Measurements from ENCODE around the gene INPP4A. TPM values are rescaled to one million over a fixed set of nuclear protein-coding genes. Genes with fewer than 3 reads are reported as not detected.
"Not testable (repeated sequence)": the region's sequence is repeated elsewhere in the genome, so short reads cannot be mapped to it uniquely, and the experiment has no call there.

The INPP4A gene
- polyA plus RNA-seq (2013, experiment 1 of 4) = 26.6 TPM
- 26.8 TPM for polyA plus RNA-seq (2013, experiment 2 of 4)
- polyA plus RNA-seq (2013, experiment 3 of 4) = 21.5 TPM
- polyA plus RNA-seq (2013, experiment 4 of 4) = 22.1 TPM

- Histone ChIP-seq H3K27ac (ENCODE audit: insufficient read depth, low read depth, low read length, poor library complexity, severe bottlenecking) (no peak within 1 kb of the TSS), H3K36me3 (ENCODE audit: control insufficient read depth, insufficient read depth, low read length) (no peaks in the 10 kb centered on the region), H3K9me3 (ENCODE audit: control insufficient read depth, low read length) (no peaks in the 10 kb centered on the region), H3K4me3 (ENCODE audit: insufficient read depth, low read depth, low read length) (peak within 1 kb of the TSS; percentile 85), H3K4me1 (ENCODE audit: control insufficient read depth, insufficient read depth, low read length) (peaks cover 13% of the 10 kb centered on the region), H3K27me3 (ENCODE audit: control insufficient read depth, insufficient read depth, low read length, poor library complexity, severe bottlenecking) (no peaks in the 10 kb centered on the region)
- WGBS, 2 experiments = 1% methylated on average over 75 of the region's 75 CpGs
Observed at GRCh38 chr2:98444436-98445176, at the start of gene INPP4A. Gene INPP4A (plus strand): TSS chr2:98444858. CDS start chr2:98520049, 75,191 bp downstream.

DNA sequence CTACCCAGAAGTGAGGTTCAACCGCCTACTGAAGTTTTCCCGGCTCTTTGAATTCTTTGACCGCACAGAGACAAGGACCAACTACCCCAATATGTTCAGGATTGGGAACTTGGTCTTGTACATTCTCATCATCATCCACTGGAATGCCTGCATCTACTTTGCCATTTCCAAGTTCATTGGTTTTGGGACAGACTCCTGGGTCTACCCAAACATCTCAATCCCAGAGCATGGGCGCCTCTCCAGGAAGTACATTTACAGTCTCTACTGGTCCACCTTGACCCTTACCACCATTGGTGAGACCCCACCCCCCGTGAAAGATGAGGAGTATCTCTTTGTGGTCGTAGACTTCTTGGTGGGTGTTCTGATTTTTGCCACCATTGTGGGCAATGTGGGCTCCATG lies 48.7 kb upstream of the INPP4A start:
- Histone ChIP-seq H3K27me3 (ENCODE audit: control insufficient read depth, insufficient read depth, low read length, poor library complexity, severe bottlenecking) (no peaks in the 10 kb centered on the region), H3K27ac (ENCODE audit: insufficient read depth, low read depth, low read length, poor library complexity, severe bottlenecking) (no peak overlapping the region), H3K4me1 (ENCODE audit: control insufficient read depth, insufficient read depth, low read length) (no peaks in the 10 kb centered on the region), H3K36me3 (ENCODE audit: control insufficient read depth, insufficient read depth, low read length) (no peaks in the 10 kb centered on the region), H3K9me3 (ENCODE audit: control insufficient read depth, low read length) (no peaks in the 10 kb centered on the region), H3K4me3 (ENCODE audit: insufficient read depth, low read depth, low read length) (no peak overlapping the region)
- 96% methylated on average over 6 of the region's 6 CpGs for WGBS, 2 experiments

DNA sequence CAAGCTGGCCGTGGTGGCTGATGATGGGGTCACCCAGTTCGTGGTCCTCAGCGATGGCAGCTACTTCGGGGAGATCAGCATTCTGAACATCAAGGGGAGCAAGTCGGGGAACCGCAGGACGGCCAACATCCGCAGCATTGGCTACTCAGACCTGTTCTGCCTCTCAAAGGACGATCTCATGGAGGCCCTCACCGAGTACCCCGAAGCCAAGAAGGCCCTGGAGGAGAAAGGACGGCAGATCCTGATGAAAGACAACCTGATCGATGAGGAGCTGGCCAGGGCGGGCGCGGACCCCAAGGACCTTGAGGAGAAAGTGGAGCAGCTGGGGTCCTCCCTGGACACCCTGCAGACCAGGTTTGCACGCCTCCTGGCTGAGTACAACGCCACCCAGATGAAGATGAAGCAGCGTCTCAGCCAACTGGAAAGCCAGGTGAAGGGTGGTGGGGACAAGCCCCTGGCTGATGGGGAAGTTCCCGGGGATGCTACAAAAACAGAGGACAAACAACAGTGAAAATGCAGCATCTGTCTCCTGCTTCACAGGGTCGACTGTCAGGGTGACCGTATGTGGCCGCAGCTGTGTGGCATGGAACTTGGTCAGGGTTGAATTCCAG lies 47.8 kb upstream of the INPP4A start:
- Histone ChIP-seq H3K36me3 (ENCODE audit: control insufficient read depth, insufficient read depth, low read length) (no peaks in the 10 kb centered on the region), H3K27ac (ENCODE audit: insufficient read depth, low read depth, low read length, poor library complexity, severe bottlenecking) (no peak overlapping the region), H3K4me3 (ENCODE audit: insufficient read depth, low read depth, low read length) (no peak overlapping the region), H3K4me1 (ENCODE audit: control insufficient read depth, insufficient read depth, low read length) (no peaks in the 10 kb centered on the region), H3K27me3 (ENCODE audit: control insufficient read depth, insufficient read depth, low read length, poor library complexity, severe bottlenecking) (no peaks in the 10 kb centered on the region), H3K9me3 (ENCODE audit: control insufficient read depth, low read length) (no peaks in the 10 kb centered on the region)
- 95% methylated on average over 23 of the region's 23 CpGs for WGBS, 2 experiments

DNA sequence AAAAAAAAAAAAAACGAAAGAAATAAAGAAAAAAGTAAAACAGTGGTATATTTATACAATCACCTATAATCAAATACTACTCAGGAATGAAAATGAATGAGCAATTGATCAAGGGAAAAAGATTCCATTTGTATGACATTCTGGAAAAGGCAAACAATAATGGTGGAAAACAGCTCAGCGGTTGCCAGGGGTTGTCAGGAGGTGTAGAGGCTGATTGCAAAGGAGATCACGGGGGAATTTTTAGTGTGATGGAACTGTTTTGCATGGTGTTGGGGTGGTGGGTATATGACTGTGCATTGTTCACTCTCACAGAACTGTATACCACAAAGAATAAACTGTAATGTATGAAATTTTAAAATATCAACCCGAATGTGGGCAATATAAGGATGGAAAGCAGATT lies 45.5 kb upstream of the INPP4A start:
- no peaks in the 10 kb centered on the region for H3K9me3 ChIP-seq (ENCODE audit: control insufficient read depth, low read length)
- H3K4me1 ChIP-seq (ENCODE audit: control insufficient read depth, insufficient read depth, low read length) = no peaks in the 10 kb centered on the region
- WGBS, 2 experiments = 94 to 95% methylated on average over 2 to 3 of the region's 4 CpGs
- H3K36me3 ChIP-seq (ENCODE audit: control insufficient read depth, insufficient read depth, low read length) = no peaks in the 10 kb centered on the region
- no peak overlapping the region for H3K4me3 ChIP-seq (ENCODE audit: insufficient read depth, low read depth, low read length)
- H3K27ac ChIP-seq (ENCODE audit: insufficient read depth, low read depth, low read length, poor library complexity, severe bottlenecking) = no peak overlapping the region
- no peaks in the 10 kb centered on the region for H3K27me3 ChIP-seq (ENCODE audit: control insufficient read depth, insufficient read depth, low read length, poor library complexity, severe bottlenecking)

- H3K27me3 ChIP-seq (ENCODE audit: control insufficient read depth, insufficient read depth, low read length, poor library complexity, severe bottlenecking) = no peaks in the 10 kb centered on the region
- H3K4me1 ChIP-seq (ENCODE audit: control insufficient read depth, insufficient read depth, low read length) = no peaks in the 10 kb centered on the region
- no peak overlapping the region for H3K27ac ChIP-seq (ENCODE audit: insufficient read depth, low read depth, low read length, poor library complexity, severe bottlenecking)
- H3K4me3 ChIP-seq (ENCODE audit: insufficient read depth, low read depth, low read length) = no peak overlapping the region
- H3K9me3 ChIP-seq (ENCODE audit: control insufficient read depth, low read length) = no peaks in the 10 kb centered on the region
- H3K36me3 ChIP-seq (ENCODE audit: control insufficient read depth, insufficient read depth, low read length) = no peaks in the 10 kb centered on the region
Observed at GRCh38 chr2:98403878-98404277, 40.8 kb upstream of the INPP4A start.

DNA sequence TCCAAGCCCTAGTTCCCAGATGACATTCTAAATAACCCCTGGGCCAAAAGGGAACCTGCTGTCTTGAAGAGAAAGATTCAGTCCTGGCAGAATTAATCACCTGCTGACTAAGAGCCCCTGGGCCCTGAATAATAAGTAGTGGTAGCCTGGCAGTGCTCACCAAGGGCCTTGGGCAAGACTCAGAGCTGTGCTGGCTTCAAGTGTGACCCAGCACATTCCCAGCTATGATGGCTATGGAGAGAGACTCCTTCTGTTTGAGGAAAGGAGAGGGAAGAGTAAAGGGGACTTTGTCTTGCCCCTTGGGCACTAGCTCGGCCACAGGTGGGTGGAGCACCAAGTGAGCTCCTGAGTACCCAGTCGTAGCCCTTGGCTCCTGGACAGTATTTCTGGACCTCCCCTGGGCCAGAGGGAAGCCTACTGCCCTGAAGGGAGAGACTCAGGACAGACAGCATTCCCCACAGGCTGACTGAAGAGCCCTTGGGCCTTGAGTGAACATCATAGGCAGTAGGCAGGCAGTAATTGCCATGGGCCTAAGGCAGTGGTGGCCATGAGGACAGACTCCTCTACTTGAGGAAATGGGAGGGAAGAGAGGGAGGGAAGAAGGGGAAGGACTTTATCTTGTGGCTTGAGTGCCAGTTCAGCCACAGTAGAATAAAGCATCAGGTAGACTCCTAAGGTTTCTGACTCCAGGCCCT lies 40.0 kb upstream of the INPP4A start:
- H3K27ac ChIP-seq (ENCODE audit: insufficient read depth, low read depth, low read length, poor library complexity, severe bottlenecking) = no peak overlapping the region

DNA sequence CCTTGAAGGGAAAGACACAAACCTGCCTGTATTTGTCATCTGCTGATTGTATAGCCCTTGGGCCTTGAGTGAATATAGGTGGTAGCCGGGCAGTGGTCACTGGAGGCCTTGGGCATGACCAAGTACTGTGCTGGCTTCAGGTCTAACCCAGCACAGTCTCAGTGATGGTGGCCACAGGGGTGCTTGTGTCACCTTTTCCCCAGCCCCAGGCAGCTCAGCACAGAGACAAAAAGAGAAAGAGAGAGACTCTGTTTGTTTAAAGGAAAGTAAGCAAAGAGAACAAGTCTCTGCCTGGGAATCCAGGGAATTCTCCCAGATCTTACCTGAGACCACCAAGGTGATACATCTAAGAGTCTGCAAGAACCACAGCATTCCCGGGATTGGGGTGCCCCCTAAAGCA lies 39.4 kb upstream of the INPP4A start:
- 87 to 90% methylated on average over 2 of the region's 2 CpGs for WGBS, 2 experiments

More for the DNA sequence above, 40.0 kb upstream of the INPP4A start:
- WGBS, 2 experiments = 89 to 90% methylated on average over 2 of the region's 2 CpGs
- Histone ChIP-seq H3K4me3 (ENCODE audit: insufficient read depth, low read depth, low read length) (no peak overlapping the region), H3K9me3 (ENCODE audit: control insufficient read depth, low read length) (no peaks in the 10 kb centered on the region), H3K4me1 (ENCODE audit: control insufficient read depth, insufficient read depth, low read length) (no peaks in the 10 kb centered on the region), H3K36me3 (ENCODE audit: control insufficient read depth, insufficient read depth, low read length) (no peaks in the 10 kb centered on the region), H3K27me3 (ENCODE audit: control insufficient read depth, insufficient read depth, low read length, poor library complexity, severe bottlenecking) (no peaks in the 10 kb centered on the region)

DNA sequence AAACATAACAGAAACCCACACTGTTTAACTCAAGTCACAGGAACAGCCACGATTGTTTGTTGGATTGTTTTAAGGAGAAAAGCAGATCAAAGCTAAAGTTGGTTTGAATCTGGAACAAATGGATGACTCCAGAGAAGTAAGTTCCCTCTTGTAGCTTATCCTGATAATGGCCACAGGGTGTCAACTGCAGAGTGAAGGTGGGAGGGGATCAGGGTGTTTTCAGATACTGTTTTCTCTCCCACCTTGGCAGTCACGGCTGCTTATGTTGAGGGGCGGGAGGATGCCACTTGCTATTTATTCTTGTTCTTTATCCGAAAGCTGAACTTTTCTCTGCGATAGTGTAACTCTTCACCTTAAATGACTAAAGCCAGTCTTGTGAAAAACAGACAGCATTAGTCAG lies 36.5 kb upstream of the INPP4A start:
- WGBS, 2 experiments = 86 to 94% methylated on average over 5 of the region's 5 CpGs
- H3K4me3 ChIP-seq (ENCODE audit: insufficient read depth, low read depth, low read length) = no peak overlapping the region

More for the DNA sequence above, 39.4 kb upstream of the INPP4A start:
- H3K9me3 ChIP-seq (ENCODE audit: control insufficient read depth, low read length) = no peaks in the 10 kb centered on the region
- H3K4me1 ChIP-seq (ENCODE audit: control insufficient read depth, insufficient read depth, low read length) = no peaks in the 10 kb centered on the region
- no peak overlapping the region for H3K4me3 ChIP-seq (ENCODE audit: insufficient read depth, low read depth, low read length)
- no peaks in the 10 kb centered on the region for H3K36me3 ChIP-seq (ENCODE audit: control insufficient read depth, insufficient read depth, low read length)
- no peak overlapping the region for H3K27ac ChIP-seq (ENCODE audit: insufficient read depth, low read depth, low read length, poor library complexity, severe bottlenecking)
- no peaks in the 10 kb centered on the region for H3K27me3 ChIP-seq (ENCODE audit: control insufficient read depth, insufficient read depth, low read length, poor library complexity, severe bottlenecking)

DNA sequence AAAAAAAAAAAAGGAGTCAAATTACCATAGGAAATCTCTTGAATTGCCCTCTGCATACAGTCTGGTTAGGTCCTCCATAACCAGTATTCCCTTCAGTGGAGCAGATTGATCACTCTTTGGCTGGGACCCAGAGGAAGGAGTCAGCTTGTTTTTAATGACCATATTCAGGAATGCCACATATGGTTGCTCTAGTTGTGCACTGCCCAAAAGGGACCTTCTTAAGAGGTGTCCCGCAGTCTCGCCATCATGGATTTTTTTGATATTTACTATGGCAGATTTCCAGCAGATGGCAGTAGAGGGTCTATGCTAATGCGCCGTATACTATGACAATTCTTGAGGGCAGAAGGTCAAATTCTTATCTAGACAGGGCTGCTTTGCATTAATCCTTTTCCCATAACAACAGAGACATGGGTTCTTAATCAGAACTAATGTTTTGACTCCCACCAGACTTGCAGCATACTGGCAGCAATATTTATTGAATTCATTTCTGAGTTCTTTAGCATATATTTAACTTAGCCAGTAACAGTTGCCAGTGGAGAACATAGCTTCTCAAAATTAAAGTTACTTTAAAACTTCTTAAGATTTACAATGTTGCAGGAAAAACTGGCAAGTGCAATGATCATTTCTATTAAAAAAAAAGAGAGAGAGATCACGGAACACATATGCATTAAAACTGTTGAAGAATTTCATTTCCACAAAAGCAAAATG lies 31.8 kb upstream of the INPP4A start:
- no peaks in the 10 kb centered on the region for H3K4me1 ChIP-seq (ENCODE audit: control insufficient read depth, insufficient read depth, low read length)
- H3K9me3 ChIP-seq (ENCODE audit: control insufficient read depth, low read length) = no peaks in the 10 kb centered on the region
- H3K36me3 ChIP-seq (ENCODE audit: control insufficient read depth, insufficient read depth, low read length) = no peaks in the 10 kb centered on the region
- H3K4me3 ChIP-seq (ENCODE audit: insufficient read depth, low read depth, low read length) = no peak overlapping the region
- no peak overlapping the region for H3K27ac ChIP-seq (ENCODE audit: insufficient read depth, low read depth, low read length, poor library complexity, severe bottlenecking)
- H3K27me3 ChIP-seq (ENCODE audit: control insufficient read depth, insufficient read depth, low read length, poor library complexity, severe bottlenecking) = no peaks in the 10 kb centered on the region
- WGBS, 2 experiments = 64 to 70% methylated on average over 4 of the region's 5 CpGs

More for the DNA sequence above, 36.5 kb upstream of the INPP4A start:
- H3K27me3 ChIP-seq (ENCODE audit: control insufficient read depth, insufficient read depth, low read length, poor library complexity, severe bottlenecking) = no peaks in the 10 kb centered on the region
- H3K4me1 ChIP-seq (ENCODE audit: control insufficient read depth, insufficient read depth, low read length) = no peaks in the 10 kb centered on the region
- H3K27ac ChIP-seq (ENCODE audit: insufficient read depth, low read depth, low read length, poor library complexity, severe bottlenecking) = no peak overlapping the region
- no peaks in the 10 kb centered on the region for H3K36me3 ChIP-seq (ENCODE audit: control insufficient read depth, insufficient read depth, low read length)
- H3K9me3 ChIP-seq (ENCODE audit: control insufficient read depth, low read length) = no peaks in the 10 kb centered on the region

DNA sequence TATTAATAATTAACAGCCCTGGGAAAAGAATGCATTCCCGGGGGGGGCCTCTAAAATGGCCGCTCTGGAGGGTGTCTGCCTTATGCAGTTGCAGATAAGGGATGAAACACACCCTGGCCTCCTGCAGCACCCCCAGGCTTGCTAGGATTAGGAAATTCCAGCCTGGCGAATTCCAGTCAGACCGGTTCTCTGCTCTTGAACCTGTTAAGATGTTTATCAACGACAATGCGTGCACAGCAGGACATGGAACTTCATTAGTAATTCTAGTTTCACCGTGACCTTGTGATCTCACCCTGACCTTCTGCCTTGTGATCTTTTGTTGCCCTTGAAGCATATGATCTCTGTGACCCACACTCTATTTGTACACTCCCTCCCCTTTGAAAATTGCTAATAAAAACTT lies 30.4 kb upstream of the INPP4A start:
- not testable (repeated sequence) for H3K27me3 ChIP-seq (ENCODE audit: control insufficient read depth, insufficient read depth, low read length, poor library complexity, severe bottlenecking); H3K9me3 ChIP-seq (ENCODE audit: control insufficient read depth, low read length); H3K4me3 ChIP-seq (ENCODE audit: insufficient read depth, low read depth, low read length); H3K27ac ChIP-seq (ENCODE audit: insufficient read depth, low read depth, low read length, poor library complexity, severe bottlenecking); H3K36me3 ChIP-seq (ENCODE audit: control insufficient read depth, insufficient read depth, low read length); H3K4me1 ChIP-seq (ENCODE audit: control insufficient read depth, insufficient read depth, low read length)
- WGBS, 2 experiments = 93% methylated on average over 7 of the region's 7 CpGs

Measured in ectodermal cell (in vitro differentiated cells).